ENCODE results near the gene PLAAT2. TPM values are rescaled to one million over a fixed set of nuclear protein-coding genes. Genes with fewer than 3 reads are reported as not detected.

Gene PLAAT2
- total and polyA plus RNA-seq, 2 of the 13 experiments (the other 11 are each of a cell fraction or from before 2014, with no cell fraction given), result 0.22 TPM; not detected in 1

DNA sequence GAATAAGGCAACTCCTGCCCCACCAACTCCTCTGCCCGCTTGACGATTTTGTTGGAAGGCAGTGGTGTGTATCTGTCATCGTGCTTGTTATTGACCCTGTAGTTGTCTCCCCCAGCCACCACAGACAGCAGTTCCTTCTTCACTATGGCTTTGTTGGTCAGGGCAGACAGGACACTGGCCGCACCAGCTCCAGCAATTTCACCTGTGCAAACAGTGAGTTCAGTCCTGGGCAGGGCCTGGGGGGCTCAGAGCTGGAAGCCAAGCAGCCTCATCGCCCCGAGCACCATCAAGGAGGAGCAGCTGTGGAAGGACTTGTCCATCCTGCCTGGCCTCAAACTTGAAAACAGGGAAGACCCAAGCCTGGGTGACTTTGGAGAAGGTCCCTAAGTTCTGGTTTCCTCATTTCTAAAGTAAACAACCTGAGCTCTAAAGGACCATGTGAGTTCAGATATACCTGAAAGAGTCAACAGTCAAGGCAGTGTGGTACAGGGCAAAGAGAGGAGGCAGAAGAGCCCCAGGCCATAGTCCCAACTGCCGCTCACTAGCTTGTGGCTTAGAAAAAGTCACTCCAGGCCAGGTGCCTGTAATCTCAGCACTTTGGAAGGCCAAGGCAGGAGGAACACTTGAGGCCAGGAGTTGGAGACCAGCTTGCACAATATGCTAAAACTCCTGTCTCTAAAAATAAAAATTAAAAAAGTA, 4.6 kb downstream of the PLAAT2 start (continued):
- TF ChIP-seq ZFP36 (IDR thresholded peaks at IDR 0.05; ENCODE audit: borderline replicate concordance, low read depth, low read length, partially characterized antibody) (no peak), CAMTA2 (CRISPR knock-in tag; IDR thresholded peaks at IDR 0.05; ENCODE audit: borderline replicate concordance) (no peak), ZNF737 (CRISPR knock-in tag; IDR thresholded peaks at IDR 0.05; ENCODE audit: borderline replicate concordance) (no peak)
- TF ChIP-seq, protein P1, sequence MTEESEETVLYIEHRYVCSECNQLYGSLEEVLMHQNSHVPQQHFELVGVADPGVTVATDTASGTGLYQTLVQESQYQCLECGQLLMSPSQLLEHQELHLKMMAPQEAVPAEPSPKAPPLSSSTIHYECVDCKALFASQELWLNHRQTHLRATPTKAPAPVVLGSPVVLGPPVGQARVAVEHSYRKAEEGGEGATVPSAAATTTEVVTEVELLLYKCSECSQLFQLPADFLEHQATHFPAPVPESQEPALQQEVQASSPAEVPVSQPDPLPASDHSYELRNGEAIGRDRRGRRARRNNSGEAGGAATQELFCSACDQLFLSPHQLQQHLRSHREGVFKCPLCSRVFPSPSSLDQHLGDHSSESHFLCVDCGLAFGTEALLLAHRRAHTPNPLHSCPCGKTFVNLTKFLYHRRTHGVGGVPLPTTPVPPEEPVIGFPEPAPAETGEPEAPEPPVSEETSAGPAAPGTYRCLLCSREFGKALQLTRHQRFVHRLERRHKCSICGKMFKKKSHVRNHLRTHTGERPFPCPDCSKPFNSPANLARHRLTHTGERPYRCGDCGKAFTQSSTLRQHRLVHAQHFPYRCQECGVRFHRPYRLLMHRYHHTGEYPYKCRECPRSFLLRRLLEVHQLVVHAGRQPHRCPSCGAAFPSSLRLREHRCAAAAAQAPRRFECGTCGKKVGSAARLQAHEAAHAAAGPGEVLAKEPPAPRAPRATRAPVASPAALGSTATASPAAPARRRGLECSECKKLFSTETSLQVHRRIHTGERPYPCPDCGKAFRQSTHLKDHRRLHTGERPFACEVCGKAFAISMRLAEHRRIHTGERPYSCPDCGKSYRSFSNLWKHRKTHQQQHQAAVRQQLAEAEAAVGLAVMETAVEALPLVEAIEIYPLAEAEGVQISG (CRISPR knock-in tag; IDR thresholded peaks at IDR 0.05), result no peak

DNA sequence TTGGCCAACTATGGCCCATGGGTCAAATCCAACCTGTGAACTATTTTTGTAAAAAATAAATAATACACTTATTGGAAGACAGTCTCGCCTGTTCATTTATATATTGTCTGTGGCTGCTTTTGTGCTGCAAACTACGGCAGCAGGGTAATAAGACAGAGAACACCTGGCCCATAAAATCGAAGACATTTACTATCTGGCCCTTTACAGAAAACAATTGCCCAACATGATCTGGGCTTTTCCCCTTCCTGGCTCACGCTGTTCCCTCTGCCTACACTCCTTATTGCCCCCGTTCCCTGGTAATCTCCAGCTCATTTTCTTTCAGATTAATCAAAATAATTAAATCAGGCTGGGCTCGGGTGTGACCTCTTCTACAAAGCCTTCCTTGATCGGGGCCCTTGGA, 5.6 kb downstream of the PLAAT2 start:
- WGBS (ENCODE audit: low lambda C conversion rate), result 51% methylated on average over 7 of the region's 7 CpGs
- H3K27ac ChIP-seq (ENCODE audit: extremely low read length, insufficient read depth, low read length), result no peak overlapping the region
- in situ Hi-C loops (cut with HindIII; ENCODE audit: extremely low pct_ligation_motif_present, low pct_unique_long_range_greater_than_20kb), result no loop called here
- FAIRE-seq, result no peak
- CTCF ChIA-PET (ENCODE audit: low intra/inter-chr PET ratio, low total read pairs), result no interaction called here
- no peak overlapping the region for H2AFZ ChIP-seq (ENCODE audit: low read length)
- peaks cover 0 to 5% of the 10 kb centered on the region in 2 experiments; a peak in 2 of 5 replicates for H3K27me3 ChIP-seq (ENCODE audit: control insufficient read depth in 1 of 2, insufficient read depth in 2 of 2, low read length in 2 of 2)
- no peak for DNase-seq (ENCODE audit: low spot score)
- BruUV-seq (replicated peaks), result no TSS peak
- H3K79me2 ChIP-seq (ENCODE audit: insufficient read depth, low read length), result no peaks in the 10 kb centered on the region
- no peak for TF ChIP-seq FOXK2 (IDR thresholded peaks at IDR 0.05)
- TF ChIP-seq, protein P2, sequence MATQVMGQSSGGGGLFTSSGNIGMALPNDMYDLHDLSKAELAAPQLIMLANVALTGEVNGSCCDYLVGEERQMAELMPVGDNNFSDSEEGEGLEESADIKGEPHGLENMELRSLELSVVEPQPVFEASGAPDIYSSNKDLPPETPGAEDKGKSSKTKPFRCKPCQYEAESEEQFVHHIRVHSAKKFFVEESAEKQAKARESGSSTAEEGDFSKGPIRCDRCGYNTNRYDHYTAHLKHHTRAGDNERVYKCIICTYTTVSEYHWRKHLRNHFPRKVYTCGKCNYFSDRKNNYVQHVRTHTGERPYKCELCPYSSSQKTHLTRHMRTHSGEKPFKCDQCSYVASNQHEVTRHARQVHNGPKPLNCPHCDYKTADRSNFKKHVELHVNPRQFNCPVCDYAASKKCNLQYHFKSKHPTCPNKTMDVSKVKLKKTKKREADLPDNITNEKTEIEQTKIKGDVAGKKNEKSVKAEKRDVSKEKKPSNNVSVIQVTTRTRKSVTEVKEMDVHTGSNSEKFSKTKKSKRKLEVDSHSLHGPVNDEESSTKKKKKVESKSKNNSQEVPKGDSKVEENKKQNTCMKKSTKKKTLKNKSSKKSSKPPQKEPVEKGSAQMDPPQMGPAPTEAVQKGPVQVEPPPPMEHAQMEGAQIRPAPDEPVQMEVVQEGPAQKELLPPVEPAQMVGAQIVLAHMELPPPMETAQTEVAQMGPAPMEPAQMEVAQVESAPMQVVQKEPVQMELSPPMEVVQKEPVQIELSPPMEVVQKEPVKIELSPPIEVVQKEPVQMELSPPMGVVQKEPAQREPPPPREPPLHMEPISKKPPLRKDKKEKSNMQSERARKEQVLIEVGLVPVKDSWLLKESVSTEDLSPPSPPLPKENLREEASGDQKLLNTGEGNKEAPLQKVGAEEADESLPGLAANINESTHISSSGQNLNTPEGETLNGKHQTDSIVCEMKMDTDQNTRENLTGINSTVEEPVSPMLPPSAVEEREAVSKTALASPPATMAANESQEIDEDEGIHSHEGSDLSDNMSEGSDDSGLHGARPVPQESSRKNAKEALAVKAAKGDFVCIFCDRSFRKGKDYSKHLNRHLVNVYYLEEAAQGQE (IDR thresholded peaks at IDR 0.05; ENCODE audit: borderline replicate concordance in 1 of 2, low read depth in 1 of 2, low read length in 2 of 2), result no peak
- TF ChIP-seq PITX1 (CRISPR knock-in tag; IDR thresholded peaks at IDR 0.05), result no peak
- peaks cover 8% of the 10 kb centered on the region; the same call in 1 of the 2 replicates for H3K4me1 ChIP-seq (ENCODE audit: insufficient read depth, low read length)
- no peak for ATAC-seq
- no peaks in the 10 kb centered on the region for H4K20me1 ChIP-seq (ENCODE audit: insufficient read depth, low read length)
- no peak overlapping the region for H3K4me2 ChIP-seq (ENCODE audit: low read depth, low read length)
- H3K4me3 ChIP-seq (replicated peaks in 1 of 3; ENCODE audit: insufficient read depth in 1 of 3, low read depth in 2 of 3, low read length in 3 of 3), result no peak overlapping the region
- H3K9ac ChIP-seq (ENCODE audit: insufficient read depth, low read depth, low read length), result no peak overlapping the region
- H3K36me3 ChIP-seq (replicated peaks in 1 of 2; ENCODE audit: control insufficient read depth in 1 of 2, insufficient read depth in 2 of 2, low read length in 2 of 2), result no peaks in the 10 kb centered on the region
- no peaks in the 10 kb centered on the region for H3K9me3 ChIP-seq (ENCODE audit: low read length)
- POLR2A ChIA-PET, result no interaction called here
- intact Hi-C loops (cut with micrococcal nuclease; ENCODE audit: unreplicated experiment), result no loop called here
